Measurements from ENCODE around the gene CLVS2.

The CLVS2 gene

DNA sequence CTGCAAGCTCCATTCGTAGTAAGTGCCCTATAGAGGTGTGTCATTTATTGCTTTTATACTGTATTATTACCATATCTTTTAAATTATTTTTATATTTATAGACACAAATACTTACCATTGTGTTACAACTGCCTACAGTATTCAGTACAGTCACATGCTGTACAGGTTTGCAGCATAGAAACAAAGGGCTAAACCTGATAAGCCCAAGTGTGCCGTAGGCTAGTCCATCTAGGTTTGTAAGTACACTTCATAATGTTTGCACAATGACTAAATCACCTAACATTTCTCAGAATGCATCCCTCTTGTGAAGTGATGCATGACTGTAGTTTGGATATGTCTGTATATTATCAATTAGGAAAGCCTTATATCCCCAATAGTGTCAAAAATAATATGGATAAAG, 122.8 kb downstream of the CLVS2 start:
- in situ Hi-C loops (cut with MboI; ENCODE audit: low sequenced_read_pairs): no loop called here
